ENCODE data around the gene IL17REL.

GRCh38 chr22:49951678-49951985 is 60.9 kb downstream of the IL17REL start:
- no peak for TF ChIP-seq CTCF (IDR thresholded peaks at IDR 0.05; ENCODE audit: low read length)
- no peak for TF ChIP-seq EZH2 (IDR thresholded peaks at IDR 0.05; ENCODE audit: borderline replicate concordance, low read length)

Measured in OCI-LY1 (cell line).